H1 (cell line): ENCODE data around the gene FBP1. TPM values are rescaled to one million over a fixed set of nuclear protein-coding genes. Genes with fewer than 3 reads are reported as not detected.

Experiments
- BRCA1 ChIP-seq: IDR thresholded peaks from 2 replicates; pipeline ENCODE4 v1.6.1; 2012; ENCODE audit warnings: low read depth, low read length, improper control_type of control experiment
- CHD7 ChIP-seq: fragments of 300-600 bp; sonication (generic); IDR thresholded peaks from 2 replicates; pipeline ENCODE4 v1.7.1; 2012; ENCODE audit warnings: low read length, moderate library complexity, mild to moderate bottlenecking, inconsistent platforms; ENCODE audit not compliant: insufficient replicate concordance
- GABPA ChIP-seq: IDR thresholded peaks from 2 replicates; pipeline ENCODE4 v1.6.1; 2011; ENCODE audit warnings: mild to moderate bottlenecking, low read length, moderate library complexity, borderline replicate concordance; ENCODE audit not compliant: insufficient read depth
- HDAC2 ChIP-seq, 2 experiments: fragments of 300-600 bp in 1 of 2; sonication (generic) in 1 of 2; IDR thresholded peaks; 2 replicates each; pipeline ENCODE4 v1.6.1; 2011 to 2012; ENCODE audit warnings: low read depth in 2 of 2, low read length in 2 of 2, mild to moderate bottlenecking in 2 of 2, moderate library complexity in 2 of 2, borderline replicate concordance in 1 of 2, inconsistent platforms in 1 of 2
- JUN ChIP-seq: IDR thresholded peaks from 2 replicates; pipeline ENCODE4 v1.6.1; 2011; ENCODE audit warnings: low read depth, mild to moderate bottlenecking, improper control_type of control experiment, low read length
- KDM1A ChIP-seq: fragments of 200-600, 300-600 bp; sonication (generic); IDR thresholded peaks from 2 replicates; pipeline ENCODE4 v1.7.1; 2016; ENCODE audit warnings: mild to moderate bottlenecking, low read length, borderline replicate concordance
- KDM4A ChIP-seq: IDR thresholded peaks from one replicate; pipeline ENCODE4 v1.7.1; 2012; ENCODE audit warnings: low read depth, mild to moderate bottlenecking, moderate library complexity, low read length, inconsistent platforms; ENCODE audit not compliant: severe bottlenecking
- RFX5 ChIP-seq: IDR thresholded peaks from 2 replicates; pipeline ENCODE4 v1.6.1; 2011; ENCODE audit warnings: low read depth, low read length, improper control_type of control experiment, borderline replicate concordance
- TCF12 ChIP-seq: IDR thresholded peaks from 2 replicates; pipeline ENCODE4 v1.6.1; 2011; ENCODE audit warnings: low read depth, mild to moderate bottlenecking, low read length
- YY1 ChIP-seq: IDR thresholded peaks from 2 replicates; pipeline ENCODE4 v1.6.1; 2011; ENCODE audit warnings: low read depth, mild to moderate bottlenecking, low read length
- polyA plus RNA-seq, 7 experiments: library from polyadenylated mRNA; depleted of rRNA in 3 of 7; stranded (reverse) in 5 of 7; unstranded in 2 of 7; fragments of >200 nt in 5 of 7; fragments of 200-250 nt in 2 of 7; gene quantifications; 1 replicate in 5 of 7; 2 replicates in 1 of 7; 4 replicates in 1 of 7; pipeline versions ENCODE4 v1.2.1 to v1.2.3, GENCODE V29; 2011 to 2013; ENCODE audit warnings: missing spikeins in 2 of 7, mixed read lengths in 2 of 7
- total RNA-seq: library from RNA; stranded (reverse); fragmentation: NEBNext Ultra II Directional; extraction: Animal tissue kit (Norgen Biotek cat#: 25700); gene quantifications from 2 replicates; pipeline ENCODE4 v1.2.1, GENCODE V29; 2021

FBP1 gene
- total and polyA plus RNA-seq, 2 of the 8 experiments (the other 6 are each of a cell fraction or from before 2014, with no cell fraction given) = 1.0 to 4.1 TPM

DNA sequence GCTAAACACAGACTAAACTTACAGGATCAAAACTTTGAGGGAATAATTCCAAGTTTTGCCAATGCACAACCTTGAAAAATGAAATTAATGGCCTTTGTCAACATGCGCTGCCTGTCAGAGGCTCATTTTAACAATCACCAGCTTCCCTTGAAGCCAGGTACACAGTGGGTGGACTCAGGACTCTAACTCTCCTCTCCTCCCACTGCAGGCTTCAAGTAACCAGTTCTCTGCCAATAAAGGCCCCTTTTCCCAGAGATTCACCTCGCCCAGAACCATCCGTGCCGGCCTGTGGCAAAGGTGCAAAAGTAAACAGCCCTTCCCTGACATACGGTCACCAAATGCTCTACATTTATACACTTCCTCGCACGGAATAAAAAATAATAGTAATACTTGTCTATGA, 27.2 kb downstream of the FBP1 start (continued):
- TF ChIP-seq CHD7 (no peak), HDAC2 (IDR thresholded peaks at IDR 0.05; ENCODE audit: borderline replicate concordance in 1 of 2, low read depth in 2 of 2, low read length in 2 of 2) (no peak), BRCA1 (no peak), TCF12 (no peak), KDM1A (no peak), GABPA (no peak), YY1 (no peak), KDM4A (no peak), RFX5 (no peak), JUN (no peak)
